Ascending aorta (tissue), 2 donors: ENCODE results near the gene ABI1. TPM values are rescaled to one million over a fixed set of nuclear protein-coding genes. Genes with fewer than 3 reads are reported as not detected.

Source experiments
- DNase-seq, 2 donors: peaks; one replicate each; pipeline ENCODE4 v3.0.0-alpha.2; 2019; ENCODE audit warnings: low spot score in 2 of 2
- H3K27ac ChIP-seq, 2 donors: fragments of 200-600 bp; sonication (generic); one replicate each; pipeline ENCODE4 v1.5.1; 2016 to 2017; ENCODE audit warnings: mild to moderate bottlenecking in 1 of 2
- H3K27me3 ChIP-seq: fragments of 200-600 bp; sonication (generic); one replicate; pipeline ENCODE4 v1.5.1; 2017
- H3K36me3 ChIP-seq, 2 donors: fragments of 200-600 bp; sonication (generic); one replicate each; pipeline ENCODE4 v1.5.1; 2016
- H3K4me1 ChIP-seq, 2 donors: fragments of 200-600 bp; sonication (generic); one replicate each; pipeline ENCODE4 v1.5.1; 2016 to 2017; ENCODE audit warnings: mild to moderate bottlenecking in 1 of 2
- H3K4me3 ChIP-seq, 2 donors: fragments of 200-600 bp; sonication (generic); one replicate each; pipeline ENCODE4 v1.5.1; 2016 to 2017; ENCODE audit warnings: mild to moderate bottlenecking in 1 of 2
- H3K9me3 ChIP-seq, 2 donors: fragments of 200-600 bp; sonication (generic); one replicate each; pipeline ENCODE4 v1.5.1; 2016
- CTCF ChIP-seq, 3 experiments: fragments of 200-600 bp in 2 of 3; fragments of 450-650 bp in 1 of 3; sonication (generic) in 2 of 3; IDR thresholded peaks; one replicate each; pipeline ENCODE4 v1.5.1; 2016 to 2019; ENCODE audit warnings: antibody characterized with exemption in 3 of 3, mild to moderate bottlenecking in 1 of 3, moderate library complexity in 1 of 3
- intact Hi-C: fragments of 100-400 bp; cut with DNase I; formaldehyde crosslinking; loops from one replicate; pipeline ENCODE4 v1.15.1; 2023
- total RNA-seq: library from RNA; depleted of rRNA; stranded (reverse); fragments of >200 nt; gene quantifications from one replicate; pipeline ENCODE4 v1.1.0, GENCODE V29; 2016

Gene ABI1
- total RNA-seq, 1 donor from 2014 or later: 5.7 TPM

- no peak for TF ChIP-seq CTCF (IDR thresholded peaks at IDR 0.05)
- Histone ChIP-seq H3K9me3 (no peaks in the 10 kb centered on the region), H3K27ac (no peak overlapping the region), H3K36me3 (no peaks in the 10 kb centered on the region), H3K4me3 (no peak overlapping the region), H3K4me1 (no peaks in the 10 kb centered on the region), H3K27me3 (no peaks in the 10 kb centered on the region)
- no peak for DNase-seq
- intact Hi-C loops: no loop called here
These were observed 25.7 kb downstream of the ABI1 start for GRCh38 chr10:26835025-26835424.

DNA sequence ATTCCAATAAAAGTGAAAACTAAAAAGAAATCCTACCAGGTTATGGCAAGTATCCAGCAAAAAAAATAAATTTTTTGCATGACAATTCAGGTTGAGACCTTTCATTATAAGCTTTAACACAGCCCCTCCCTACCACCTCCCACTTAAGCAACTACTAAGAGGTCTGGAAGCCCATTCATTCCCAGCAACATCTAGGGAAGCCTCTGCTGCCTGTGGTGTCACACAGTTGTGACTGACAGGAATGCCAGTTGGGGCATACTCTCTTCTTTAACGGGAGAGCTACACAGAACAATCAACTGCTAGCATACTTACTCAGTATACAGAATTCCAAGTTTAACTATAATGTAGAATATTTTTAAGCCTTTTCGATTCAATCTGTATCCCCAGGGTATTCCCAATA is 27.8 kb downstream of the ABI1 start:
- Histone ChIP-seq H3K27me3 (no peaks in the 10 kb centered on the region), H3K4me1 (no peaks in the 10 kb centered on the region), H3K4me3 (no peak overlapping the region), H3K9me3 (no peaks in the 10 kb centered on the region), H3K36me3 (no peaks in the 10 kb centered on the region), H3K27ac (no peak overlapping the region)
- no peak for TF ChIP-seq CTCF (IDR thresholded peaks at IDR 0.05)
- no peak for DNase-seq
- intact Hi-C loops: no loop called here

- Histone ChIP-seq H3K4me3 (no peak overlapping the region), H3K4me1 (no peaks in the 10 kb centered on the region), H3K27me3 (no peaks in the 10 kb centered on the region), H3K36me3 (no peaks in the 10 kb centered on the region), H3K9me3 (no peaks in the 10 kb centered on the region), H3K27ac (no peak overlapping the region)
- DNase-seq: no peak
- TF ChIP-seq CTCF (IDR thresholded peaks at IDR 0.05): no peak
- intact Hi-C loops: no loop called here
These were observed 28.8 kb downstream of the ABI1 start for GRCh38 chr10:26831936-26832335.

- no peak overlapping the region for H3K27ac ChIP-seq
- H3K27me3 ChIP-seq: no peaks in the 10 kb centered on the region
- H3K4me1 ChIP-seq: no peaks in the 10 kb centered on the region
- H3K9me3 ChIP-seq: no peaks in the 10 kb centered on the region
- DNase-seq: no peak
- no peak overlapping the region for H3K4me3 ChIP-seq
- no peak for TF ChIP-seq CTCF (IDR thresholded peaks at IDR 0.05)
- intact Hi-C loops: no loop called here
- H3K36me3 ChIP-seq: no peaks in the 10 kb centered on the region
These were observed 30.8 kb downstream of the ABI1 start for GRCh38 chr10:26829810-26830515.

- no peak overlapping the region for H3K27ac ChIP-seq
- no peaks in the 10 kb centered on the region for H3K27me3 ChIP-seq
- TF ChIP-seq CTCF (IDR thresholded peaks at IDR 0.05): no peak
- intact Hi-C loops: no loop called here
- H3K36me3 ChIP-seq: peaks cover 0 to 10% of the 10 kb centered on the region in 2 donors
- no peak for DNase-seq
- H3K9me3 ChIP-seq: no peaks in the 10 kb centered on the region
- H3K4me1 ChIP-seq: no peaks in the 10 kb centered on the region
- no peak overlapping the region for H3K4me3 ChIP-seq
These were observed 36.6 kb downstream of the ABI1 start for GRCh38 chr10:26824015-26824690.
